GM12873 (cell line): ENCODE data around the gene PANK1.

Experiments used
- CTCF ChIP-seq: IDR thresholded peaks from 2 replicates; pipeline ENCODE4 v1.5.1; 2012; ENCODE audit warnings: low read depth, mild to moderate bottlenecking, moderate library complexity, low read length, control low read depth; ENCODE audit not compliant: insufficient read depth; ENCODE audit errors: missing control alignments

PANK1 gene

GRCh38 chr10:89634637-89635036, 10.4 kb downstream of the PANK1 start:
- no peak for TF ChIP-seq CTCF

- no peak for TF ChIP-seq CTCF
Observed at GRCh38 chr10:89633484-89633883, 11.6 kb downstream of the PANK1 start.

- TF ChIP-seq CTCF, result no peak
Observed at GRCh38 chr10:89632824-89633223, 12.2 kb downstream of the PANK1 start.

GRCh38 chr10:89627830-89628229, 17.2 kb downstream of the PANK1 start:
- TF ChIP-seq CTCF, result no peak

GRCh38 chr10:89625041-89625765, 19.8 kb downstream of the PANK1 start:
- TF ChIP-seq CTCF, result no peak

- no peak for TF ChIP-seq CTCF
Observed at GRCh38 chr10:89624020-89624419, 21.0 kb downstream of the PANK1 start.

- no peak for TF ChIP-seq CTCF
Observed at GRCh38 chr10:89622151-89622550, 22.9 kb downstream of the PANK1 start.
